Suppressor macrophage treated with lipopolysaccharide for 1 hour (primary cell): Measurements from ENCODE around the gene TMEM100.

Experiments used
- DNase-seq, 3 donors: peaks; one replicate each; pipeline ENCODE4 v3.0.0-alpha.2; 2020 to 2022

Gene TMEM100

DNA sequence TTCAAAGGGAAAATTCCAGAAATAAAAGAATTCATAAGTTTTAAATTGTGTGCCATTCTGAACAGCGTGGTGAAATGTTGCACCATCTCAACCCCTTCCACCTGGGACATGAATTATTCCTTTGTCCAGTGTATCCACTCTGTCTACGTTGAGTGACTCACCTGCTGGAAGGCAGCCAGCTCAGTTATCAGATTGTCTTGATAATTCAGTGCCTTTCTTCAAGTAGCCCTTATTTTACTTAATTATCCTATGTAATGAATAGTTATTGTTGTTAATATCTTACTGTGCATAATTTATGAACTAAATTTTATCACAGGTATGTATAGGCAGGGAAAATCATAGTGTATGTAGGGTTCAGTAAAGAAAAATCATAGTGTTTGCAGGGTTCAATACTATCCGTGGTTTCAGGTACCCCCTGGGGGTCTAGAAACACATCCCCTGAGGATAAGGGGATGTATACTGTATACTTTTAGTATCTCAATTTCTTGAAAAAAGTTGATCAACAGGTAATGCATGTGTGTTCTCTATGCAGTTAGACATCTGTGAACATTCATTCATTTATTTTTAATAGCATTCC, 20.5 kb upstream of the TMEM100 start:
- no peak for DNase-seq

DNA sequence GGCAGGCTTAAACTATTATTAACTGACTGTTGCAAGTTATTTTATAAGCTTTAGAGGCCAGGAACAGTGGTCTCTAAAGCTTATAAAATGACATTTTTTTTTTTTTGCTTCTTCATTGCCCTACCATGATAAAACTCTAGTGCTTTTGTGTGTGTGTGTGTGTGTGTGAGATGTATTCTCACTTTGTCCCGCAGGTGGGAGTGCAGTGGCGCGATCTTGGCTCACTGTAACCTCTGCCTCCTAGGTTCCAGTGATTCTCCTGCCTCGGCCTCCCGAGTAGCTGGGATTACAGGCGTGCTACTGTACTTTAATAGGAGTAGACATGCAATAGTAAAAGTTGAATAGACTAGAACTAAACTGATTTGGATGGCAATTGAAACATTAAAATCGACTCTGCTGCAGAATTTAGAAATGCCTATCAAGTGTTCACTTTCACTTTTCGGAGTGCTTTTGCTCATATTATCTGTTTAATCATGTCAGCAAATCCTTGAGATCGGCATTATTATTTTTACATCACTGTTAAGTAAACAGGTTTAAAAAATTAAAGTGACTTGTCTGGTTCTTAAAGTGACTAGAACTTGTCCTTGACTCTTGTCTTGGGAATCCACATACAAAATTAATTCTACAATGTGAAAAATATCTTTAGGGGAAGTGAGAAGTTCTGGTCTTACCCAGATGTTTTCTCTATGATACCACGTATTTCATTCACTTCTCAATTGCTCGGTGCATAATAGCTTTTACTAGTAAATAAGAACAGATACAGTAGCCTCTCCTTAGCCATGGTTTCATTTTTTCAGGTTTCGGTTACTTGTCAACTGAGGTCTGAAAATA, 19.8 kb upstream of the TMEM100 start:
- DNase-seq: no peak

DNA sequence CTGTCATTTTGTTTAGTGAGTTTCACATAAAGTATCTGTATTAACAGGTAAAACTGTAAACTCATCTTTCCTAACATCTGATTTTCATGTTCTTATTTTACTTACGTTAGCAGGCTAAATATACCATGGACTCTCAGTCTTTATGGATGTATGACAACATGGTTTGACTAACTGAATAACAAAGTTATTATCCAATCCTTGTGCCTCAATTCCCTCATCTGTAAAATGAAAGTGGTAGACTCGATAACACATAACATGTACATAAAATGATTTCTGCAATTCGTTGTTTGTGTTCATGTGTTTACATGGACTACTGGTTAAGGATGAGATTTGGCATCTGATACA, 18.7 kb upstream of the TMEM100 start:
- no peak for DNase-seq

DNA sequence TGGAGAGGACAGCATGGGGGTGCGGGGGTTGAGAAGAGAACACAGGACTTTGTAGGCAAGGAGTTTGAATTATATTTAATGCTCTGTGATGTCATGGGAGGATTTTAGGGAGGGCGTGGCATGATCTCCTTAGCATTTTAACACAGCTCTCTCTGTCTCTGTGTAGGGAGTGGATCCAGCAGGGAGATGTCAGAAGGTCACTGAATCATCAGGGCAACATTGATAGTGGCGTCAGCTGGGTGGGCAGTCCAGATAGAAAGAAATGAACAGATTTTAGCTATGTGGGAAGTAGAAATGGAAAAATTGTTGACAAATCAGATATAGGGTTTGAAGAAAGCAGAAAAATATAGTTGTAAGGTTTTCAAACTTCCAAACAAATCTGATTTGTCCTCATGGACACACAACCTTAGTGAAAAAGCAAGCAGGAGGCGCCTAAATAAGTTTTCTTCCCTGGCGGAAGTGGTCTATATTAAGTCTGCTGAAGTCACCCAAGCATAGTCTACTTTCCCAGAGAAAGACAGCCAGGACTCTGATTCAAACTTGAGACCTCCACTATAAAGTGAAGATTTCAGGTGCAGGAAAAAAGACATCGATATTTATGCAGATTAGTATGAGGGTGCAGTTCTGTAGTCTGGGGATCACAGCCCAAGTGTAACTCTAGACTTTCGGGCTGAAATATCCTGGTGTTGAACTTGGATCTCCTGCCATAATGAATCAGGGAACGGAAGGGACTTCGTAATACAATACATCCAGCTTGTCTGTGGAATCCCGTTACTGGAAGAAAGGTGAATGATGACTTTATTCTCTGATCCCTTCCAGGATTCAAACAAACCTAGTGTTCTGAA, 18.1 kb upstream of the TMEM100 start:
- DNase-seq: no peak

DNA sequence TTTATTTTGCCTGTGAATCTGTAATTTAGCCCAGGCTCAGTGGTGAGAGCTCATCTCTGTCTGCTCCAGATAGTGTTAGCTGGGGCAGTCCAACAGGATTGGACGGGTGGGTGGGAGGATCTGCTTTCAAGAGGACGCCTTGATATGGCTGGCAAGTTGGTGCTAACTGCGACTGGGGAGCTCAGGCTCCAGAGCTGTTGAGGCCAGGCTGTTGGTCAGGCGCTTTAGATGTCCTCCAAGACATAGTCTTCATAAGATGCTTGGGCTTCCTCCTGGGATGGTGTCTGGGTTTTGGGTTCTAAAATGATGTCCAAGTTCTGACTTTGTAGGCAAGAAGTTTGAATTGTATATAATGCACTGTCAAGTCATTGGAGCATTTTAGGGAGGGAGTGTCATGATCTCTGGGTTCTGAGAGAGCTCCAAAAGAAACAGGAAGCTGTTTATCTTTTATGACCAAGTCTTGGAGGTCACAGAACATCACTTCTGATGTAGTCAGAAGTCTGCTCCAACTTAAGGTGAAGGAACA, 15.4 kb upstream of the TMEM100 start:
- no peak for DNase-seq

DNA sequence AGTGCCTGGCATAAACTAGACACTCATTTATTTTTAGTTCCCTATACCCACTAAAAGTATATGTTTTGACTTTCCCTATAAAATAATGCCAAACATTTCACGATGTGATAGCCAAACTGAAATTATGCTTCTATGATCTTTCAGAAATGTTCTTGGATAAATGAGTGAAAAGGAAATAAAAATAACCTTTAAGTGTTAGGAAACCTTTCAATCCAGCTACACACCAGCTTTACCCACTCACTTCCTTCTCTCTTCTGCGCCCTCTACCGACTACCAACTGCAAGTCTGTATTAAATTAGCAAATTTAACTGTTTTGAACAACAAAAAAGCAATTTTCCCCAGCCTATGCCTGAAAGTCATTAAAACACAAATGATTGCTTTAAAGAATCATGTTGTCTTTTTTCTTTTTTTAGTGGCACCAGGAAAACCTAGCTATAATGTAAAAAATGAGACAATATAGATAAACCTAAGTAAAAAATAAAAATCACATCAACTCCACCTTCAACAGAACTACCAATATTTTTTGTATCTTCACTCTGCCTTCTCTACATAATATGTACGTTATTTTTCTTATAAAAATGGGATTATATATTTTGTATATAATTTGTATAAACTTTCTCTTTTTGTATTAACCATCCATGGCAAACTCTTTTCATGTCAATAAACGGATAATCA, 13.2 kb upstream of the TMEM100 start:
- DNase-seq: peak; percentile 76 to 80 (median 77)

DNA sequence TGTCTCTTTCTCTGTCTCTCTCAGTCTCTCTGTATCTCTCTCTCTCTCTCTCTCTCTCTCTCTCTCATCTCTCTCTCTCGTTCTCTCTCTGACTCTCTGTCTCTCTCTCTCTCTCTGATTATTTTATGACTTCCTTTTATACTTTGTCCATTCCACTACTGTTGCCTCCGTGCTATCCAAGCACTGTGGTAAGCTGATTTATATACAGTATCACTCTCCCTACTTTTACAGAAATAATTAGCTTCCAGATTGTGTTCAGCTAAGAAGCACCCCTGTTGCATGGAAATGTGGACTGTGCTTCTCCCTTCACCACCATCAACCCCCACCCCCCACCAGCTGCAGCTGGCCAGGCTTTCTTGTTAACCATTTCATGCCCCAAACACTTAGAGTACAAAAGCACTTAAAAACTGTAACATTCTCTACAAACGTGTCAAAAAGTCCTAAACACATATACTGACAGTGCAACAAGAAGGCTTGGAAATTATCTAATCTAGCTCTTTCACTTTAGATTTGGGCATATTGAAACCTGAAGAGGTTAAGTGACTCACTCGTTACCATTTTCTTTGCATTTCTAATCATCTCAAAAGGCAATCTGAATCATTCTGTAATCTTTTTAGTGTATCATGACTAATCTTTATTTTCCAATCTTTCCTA, 11.6 kb upstream of the TMEM100 start:
- DNase-seq: no peak

DNA sequence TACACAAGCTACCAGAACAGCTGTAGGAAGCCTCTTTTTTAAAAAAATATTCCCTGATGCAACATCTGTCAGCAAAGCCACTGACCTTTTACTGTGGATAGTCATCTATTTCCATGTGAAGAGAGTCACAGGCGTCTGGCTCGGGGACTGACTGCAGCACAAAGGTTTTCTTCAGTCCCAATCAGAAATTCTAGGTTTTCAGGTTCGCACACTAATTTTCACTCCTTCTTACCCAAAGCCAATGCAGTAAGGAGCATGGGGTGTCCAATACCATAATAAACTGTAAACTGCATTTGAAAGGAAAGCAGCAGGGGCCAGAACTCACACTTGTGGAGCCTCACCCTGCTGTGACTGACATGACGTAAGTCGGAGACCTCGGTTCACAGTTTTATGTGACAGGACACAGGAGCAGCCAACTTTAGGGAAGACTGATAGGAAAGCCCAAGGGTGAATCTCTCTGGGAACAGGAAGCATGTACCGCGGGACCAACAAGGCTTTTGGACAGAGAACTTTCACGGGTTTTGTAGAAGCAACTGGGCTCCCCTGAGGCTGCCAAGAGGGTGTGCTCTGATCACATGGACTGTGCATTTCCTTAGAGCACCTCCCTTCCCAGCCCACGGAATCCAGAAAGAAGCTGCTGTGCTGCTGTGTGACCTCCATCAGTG, 9.1 kb upstream of the TMEM100 start:
- peak in 1 of 3 donors; percentile 11 for DNase-seq

DNA sequence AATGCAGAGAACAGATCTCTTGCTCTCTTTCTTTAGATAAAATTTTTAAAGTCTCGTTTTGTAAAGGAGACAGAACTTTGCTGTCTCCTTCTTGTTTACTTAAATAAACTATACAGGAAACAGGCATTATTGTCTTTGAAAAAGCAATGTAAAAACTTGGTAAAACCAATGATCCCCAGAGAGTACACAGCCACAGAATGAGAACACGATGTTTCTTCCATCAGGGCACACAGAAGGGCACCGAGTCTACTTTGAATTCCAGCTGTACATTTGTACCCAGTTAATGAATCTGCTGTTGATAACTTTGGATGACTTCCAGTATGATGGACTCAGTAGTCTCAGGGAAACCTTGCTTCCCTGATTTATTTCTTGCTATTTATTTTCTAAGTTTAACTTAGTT, 8.1 kb upstream of the TMEM100 start:
- no peak for DNase-seq

DNA sequence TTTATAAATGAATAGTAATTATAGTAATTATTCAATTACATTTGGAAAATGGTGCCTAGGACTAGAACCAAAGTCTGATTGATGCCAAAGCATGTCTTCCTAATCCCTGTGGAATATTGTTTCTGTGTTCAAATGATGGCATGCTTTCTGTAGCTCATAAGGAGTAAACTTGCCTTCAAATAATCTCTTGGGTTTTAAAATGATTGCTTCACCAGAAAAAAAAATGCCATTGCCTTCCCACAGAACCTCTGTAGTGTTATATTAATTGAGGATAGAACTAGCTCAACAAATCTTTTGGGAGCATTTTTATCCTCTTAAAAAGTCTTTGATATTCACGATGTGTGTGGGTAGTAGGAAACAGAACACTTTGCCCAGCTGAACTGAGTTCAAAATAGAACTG, 7.7 kb upstream of the TMEM100 start:
- no peak for DNase-seq

DNA sequence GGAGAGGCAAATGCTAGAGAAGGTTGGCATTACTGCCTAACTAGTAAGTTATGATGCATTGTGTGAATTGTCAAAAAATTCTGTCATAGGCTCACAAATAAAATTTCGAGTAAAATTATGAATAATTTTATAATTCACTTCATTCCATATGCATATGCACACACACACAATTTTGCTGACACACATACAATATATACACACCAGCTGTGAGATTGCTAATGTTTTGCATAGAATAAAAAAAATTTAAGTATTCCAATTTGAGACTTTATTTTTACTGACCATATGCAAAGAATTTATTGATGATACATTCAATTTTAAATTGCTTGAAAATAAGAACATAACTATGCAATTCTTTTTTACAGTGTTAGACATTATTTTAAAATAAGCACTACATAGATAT, 6.8 kb upstream of the TMEM100 start:
- DNase-seq: no peak

DNA sequence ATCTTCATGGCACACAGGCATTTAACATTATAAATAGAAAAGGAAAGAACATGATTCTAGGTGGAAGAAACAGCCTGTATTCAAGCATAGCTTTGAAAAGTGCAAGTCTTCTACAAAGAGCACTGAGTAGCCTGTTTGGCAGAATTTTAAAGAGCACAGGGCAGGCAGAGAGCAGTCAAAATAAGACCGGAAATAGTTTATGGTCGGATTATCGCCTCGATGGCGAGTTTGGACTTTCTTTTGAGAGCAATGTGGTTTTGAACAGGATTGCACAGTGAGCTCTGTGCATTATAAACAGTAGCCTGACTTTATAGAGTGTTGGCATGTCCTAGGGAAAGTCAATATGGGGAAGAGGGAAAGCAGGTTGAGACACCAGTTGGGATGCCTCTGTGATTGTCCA, 6.2 kb upstream of the TMEM100 start:
- no peak for DNase-seq

DNA sequence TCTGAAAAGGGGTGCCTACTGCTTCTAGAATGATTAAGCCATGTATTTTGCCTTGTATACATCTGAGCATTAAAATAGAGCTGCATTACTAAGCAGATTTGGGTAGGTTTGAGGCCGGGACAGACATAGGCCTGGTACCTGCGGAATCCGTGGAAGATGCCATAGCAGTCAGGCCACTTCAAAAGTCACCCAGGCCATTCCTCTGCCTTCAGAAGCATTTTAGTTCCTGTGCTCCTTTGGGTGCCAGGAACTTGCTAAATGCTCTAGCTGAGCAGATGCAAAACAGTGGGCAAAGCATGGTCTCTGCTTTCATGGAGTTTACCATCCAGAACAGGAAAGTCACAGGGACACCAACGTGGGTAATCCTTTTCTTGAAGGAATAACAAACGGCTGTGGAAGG, 5.7 kb upstream of the TMEM100 start:
- no peak for DNase-seq

DNA sequence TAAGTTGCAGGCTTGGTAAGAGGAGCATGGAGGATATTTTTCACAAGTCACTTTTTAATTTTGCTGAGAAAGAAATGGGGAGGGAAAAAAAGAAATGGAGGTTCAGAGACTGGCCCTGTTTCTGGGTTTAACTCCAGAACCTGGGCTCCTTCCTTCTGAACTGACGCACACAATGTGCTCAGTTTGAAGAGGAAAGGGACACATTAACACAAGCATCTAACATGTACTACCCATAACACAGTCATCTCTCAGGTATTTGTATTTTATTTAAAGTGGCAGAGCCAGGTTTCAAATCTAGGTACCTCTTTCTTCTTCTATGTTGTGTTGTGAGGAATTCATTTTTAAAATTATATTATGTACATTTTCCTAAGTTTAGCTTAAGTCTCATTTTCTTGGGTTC, 5.3 kb upstream of the TMEM100 start:
- DNase-seq: no peak

DNA sequence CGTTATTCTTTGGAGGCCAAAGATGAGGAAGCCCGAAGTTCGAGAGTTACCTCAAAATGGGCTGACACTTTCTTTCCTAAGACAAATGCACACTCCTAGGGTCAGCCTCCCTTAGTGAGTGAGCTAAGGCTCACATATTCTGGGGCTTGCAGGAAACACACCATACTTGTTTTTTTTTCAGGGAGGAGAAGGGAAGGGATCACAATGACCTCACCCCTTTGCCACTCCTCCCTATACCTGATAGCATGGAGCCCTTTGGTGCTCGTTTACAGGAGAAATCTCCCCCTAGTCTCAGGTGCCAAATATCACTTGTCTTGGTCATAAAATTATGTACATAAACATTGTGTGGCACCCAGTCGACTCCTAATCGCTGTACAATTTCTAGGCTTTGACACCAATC, 4.6 kb upstream of the TMEM100 start:
- DNase-seq: no peak

DNA sequence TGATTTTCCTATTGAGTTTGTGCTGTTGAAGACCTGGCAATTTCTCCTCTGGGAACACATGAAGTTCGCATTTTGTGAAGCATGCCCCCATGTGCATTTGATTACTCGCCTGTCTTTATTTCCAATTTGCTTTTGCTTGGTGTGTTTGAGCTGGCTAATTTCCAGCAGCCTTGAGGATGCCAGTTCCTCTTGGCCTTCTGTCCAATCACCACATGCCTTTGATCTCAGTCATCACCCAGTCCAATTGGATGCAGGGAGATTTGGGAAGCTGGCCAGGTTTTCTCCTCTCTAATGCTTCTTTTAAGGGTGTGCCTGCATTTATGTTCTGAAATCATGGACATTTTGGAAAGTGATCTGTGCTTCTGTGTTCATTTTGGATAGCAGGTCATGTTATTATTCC, 3.8 kb upstream of the TMEM100 start:
- no peak for DNase-seq

DNA sequence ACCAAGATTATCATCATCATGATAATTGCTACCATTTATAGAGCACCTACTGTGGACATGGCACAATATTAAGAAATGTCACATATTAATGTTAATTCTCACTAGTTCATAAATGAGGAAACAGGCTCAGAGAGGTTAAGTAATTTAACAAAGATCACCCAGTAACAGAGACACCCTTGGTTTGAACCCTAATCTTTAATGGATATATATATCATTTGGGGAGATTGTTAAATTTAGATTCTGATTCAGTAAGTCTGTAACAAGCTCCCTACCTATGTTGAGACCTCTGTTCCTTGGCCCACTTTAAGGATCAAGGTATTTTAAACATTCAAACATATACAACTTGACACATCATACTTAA, 804 bp upstream of the TMEM100 start:
- DNase-seq: no peak

DNA sequence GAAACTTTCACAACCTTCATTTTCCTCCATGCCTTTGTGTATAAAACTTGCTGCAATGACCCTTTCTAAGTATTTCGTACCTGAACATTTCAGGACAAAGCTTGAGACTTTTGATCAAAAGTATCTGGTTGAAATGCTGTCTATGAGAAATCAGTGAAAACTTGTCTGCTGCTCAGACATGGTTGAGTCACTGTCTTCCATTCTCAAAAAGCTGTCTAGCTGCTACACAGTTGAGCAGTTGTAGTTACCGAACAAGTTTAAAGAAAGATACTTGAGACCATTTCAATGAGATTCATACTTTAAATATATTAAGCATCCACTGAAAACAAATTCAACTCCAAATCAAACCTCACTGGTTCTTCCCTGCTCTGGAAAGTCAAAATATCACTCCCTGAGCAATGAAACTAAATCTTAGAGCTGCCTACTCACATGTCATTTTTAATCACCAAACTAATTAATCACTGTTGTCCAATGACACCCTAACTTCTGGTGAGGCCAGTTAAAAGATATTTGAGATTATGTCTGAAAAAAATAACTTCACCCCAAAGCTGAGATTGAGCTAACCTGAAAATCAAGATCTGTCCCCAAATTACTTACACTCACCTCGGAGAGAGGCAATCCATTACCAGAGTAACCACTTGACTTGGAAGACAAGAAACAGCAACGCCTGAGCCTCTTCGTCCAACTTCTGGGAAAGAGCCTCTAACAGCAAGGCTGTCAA, 488 bp downstream of the TMEM100 start:
- no peak for DNase-seq

DNA sequence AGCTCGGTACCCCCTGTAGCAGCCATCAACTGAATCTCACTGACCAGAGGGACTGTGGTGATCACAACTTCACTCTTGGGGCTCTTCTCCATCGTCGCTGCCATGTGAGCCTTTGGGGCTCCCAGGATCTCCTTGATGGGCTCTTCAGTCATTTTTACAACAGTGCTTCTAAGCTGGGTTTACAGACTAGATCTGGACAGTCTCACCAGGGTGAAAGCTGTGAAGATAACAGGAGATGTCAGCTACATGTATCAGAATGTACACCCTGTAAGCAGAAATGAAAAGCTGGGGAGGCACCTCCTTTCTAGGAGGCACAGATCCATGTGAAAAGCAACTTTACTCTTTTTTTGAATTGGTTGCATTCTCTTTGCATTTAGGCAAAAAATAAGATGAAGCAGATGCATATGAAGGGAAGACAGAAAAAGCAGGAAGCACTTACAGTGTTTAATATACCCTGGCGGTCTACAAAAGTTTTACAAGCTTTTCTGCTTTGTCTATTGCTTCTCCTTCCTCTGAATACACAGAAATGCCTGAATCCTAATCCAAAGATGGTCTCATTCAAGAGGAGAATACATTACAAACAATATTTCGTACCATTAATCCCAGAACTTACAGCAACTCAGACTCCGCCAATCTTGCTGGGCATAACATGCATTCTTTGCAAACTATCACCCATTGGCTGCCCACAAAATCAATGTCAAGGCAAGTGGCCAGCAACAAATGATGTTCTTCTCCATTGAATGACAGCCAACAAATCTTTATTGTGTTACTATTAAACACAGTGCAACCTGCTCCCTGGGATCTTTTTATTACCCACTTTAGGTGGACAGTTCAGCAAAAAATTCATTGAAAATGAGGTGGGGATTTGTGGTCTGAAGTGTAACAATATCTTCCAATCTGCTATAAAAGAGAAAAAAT, 1.5 kb downstream of the TMEM100 start:
- DNase-seq: no peak
